A673 (cell line): ENCODE results near the gene LRRC8D.

Experiments
- CTCF ChIP-seq: fragments of 300-800, 200-600 bp; sonication (generic); conservative IDR thresholded peaks from 2 replicates; pipeline ENCODE4 v1.5.1; 2017; ENCODE audit warnings: low read depth, mild to moderate bottlenecking, antibody characterized with exemption, low read length, moderate library complexity, mixed read lengths
- EZH2 ChIP-seq: fragments of 200-600 bp; sonication (generic); IDR thresholded peaks from 2 replicates; pipeline ENCODE4 v1.6.1; 2017; ENCODE audit warnings: borderline replicate concordance, low read depth, mild to moderate bottlenecking, mixed read lengths, antibody characterized with exemption, low read length; ENCODE audit not compliant: poor library complexity, severe bottlenecking

- no peak for TF ChIP-seq EZH2
- no peak for TF ChIP-seq CTCF
Observed at GRCh38 chr1:89917353-89917752, 96.5 kb downstream of the LRRC8D start.
